Neural cell (in vitro differentiated cells): ENCODE measurements around the gene DECR2. TPM values are rescaled to one million over a fixed set of nuclear protein-coding genes. Genes with fewer than 3 reads are reported as not detected.
A peak's percentile ranks its signal among the peaks of the same experiment; 100 is the strongest.

Experiments
- H2AFZ ChIP-seq: fragments of 200-600, 300-800 bp; sonication (generic), shearing (Covaris generic); 2 replicates; pipeline ENCODE4 v1.6.0; 2014; ENCODE audit warnings: low read depth, mild to moderate bottlenecking, antibody characterized with exemption, low read length, moderate library complexity
- H3F3A ChIP-seq: fragments of 200-600 bp; shearing (Covaris generic); 2 replicates; pipeline ENCODE4 v1.6.1; 2016; ENCODE audit warnings: mild to moderate bottlenecking, moderate library complexity, mixed read lengths, antibody characterized with exemption, low read length; ENCODE audit not compliant: insufficient read depth, poor library complexity, severe bottlenecking
- H3K27ac ChIP-seq: fragments of 200-600, 300-800 bp; sonication (generic), shearing (Covaris generic); 2 replicates; pipeline ENCODE4 v1.5.1; 2014; ENCODE audit warnings: mild to moderate bottlenecking, low read length, moderate library complexity
- H3K27me3 ChIP-seq: fragments of 300-800, 200-600 bp; sonication (generic), shearing (Covaris generic); 2 replicates; pipeline ENCODE4 v1.6.0; 2014; ENCODE audit warnings: mild to moderate bottlenecking, low read depth, low read length, moderate library complexity; ENCODE audit not compliant: insufficient read depth
- H3K36me3 ChIP-seq: fragments of 300-800, 200-600 bp; sonication (generic), shearing (Covaris generic); 2 replicates; pipeline ENCODE4 v1.5.1; 2014; ENCODE audit warnings: mild to moderate bottlenecking, antibody characterized with exemption, low read length, moderate library complexity; ENCODE audit not compliant: insufficient read depth
- H3K4me2 ChIP-seq: fragments of 300-800, 200-600 bp; sonication (generic), shearing (Covaris generic); 2 replicates; pipeline ENCODE4 v1.6.0; 2014; ENCODE audit warnings: mild to moderate bottlenecking, low read length
- H3K4me3 ChIP-seq: fragments of 300-800, 200-600 bp; sonication (generic), shearing (Covaris generic); 2 replicates; pipeline ENCODE4 v1.5.1; 2014; ENCODE audit warnings: mild to moderate bottlenecking, low read length, moderate library complexity
- H3K79me2 ChIP-seq: fragments of 200-600 bp; shearing (Covaris generic); replicated peaks from 2 replicates; pipeline ENCODE4 v1.6.0; 2014; ENCODE audit warnings: mild to moderate bottlenecking, low read length, moderate library complexity; ENCODE audit not compliant: insufficient read depth
- H3K9ac ChIP-seq: fragments of 300-800, 200-600 bp; sonication (generic), shearing (Covaris generic); 2 replicates; pipeline ENCODE4 v1.6.1; 2016; ENCODE audit warnings: mild to moderate bottlenecking, low read length, mixed read lengths
- H3K9me2 ChIP-seq: fragments of 200-600 bp; shearing (Covaris generic); 2 replicates; pipeline ENCODE4 v1.6.1; 2016; ENCODE audit warnings: mild to moderate bottlenecking, low read length, mixed read lengths; ENCODE audit not compliant: insufficient read depth
- H3K9me3 ChIP-seq: fragments of 200-600, 300-800 bp; sonication (generic), shearing (Covaris generic); 2 replicates; pipeline ENCODE4 v1.6.1; 2016; ENCODE audit warnings: mild to moderate bottlenecking, mixed run types, low read length, moderate library complexity, mixed read lengths
- H4K20me1 ChIP-seq: fragments of 200-600 bp; shearing (Covaris generic); 2 replicates; pipeline ENCODE4 v1.6.1; 2016; ENCODE audit warnings: mild to moderate bottlenecking, mixed run types; ENCODE audit not compliant: insufficient read depth
- EP300 ChIP-seq: fragments of 450-650 bp; conservative IDR thresholded peaks from 2 replicates; pipeline ENCODE4 v1.6.1; 2014; ENCODE audit warnings: antibody characterized with exemption, mild to moderate bottlenecking, moderate library complexity; ENCODE audit not compliant: poor library complexity, severe bottlenecking
- EZH2 ChIP-seq: fragments of 200-600, 300-800 bp; shearing (Covaris generic), sonication (generic); IDR thresholded peaks from 2 replicates; pipeline ENCODE4 v1.6.1; 2014; ENCODE audit warnings: antibody characterized with exemption, low read length, borderline replicate concordance, mild to moderate bottlenecking; ENCODE audit not compliant: insufficient read depth, poor library complexity, severe bottlenecking
- MXI1 ChIP-seq: fragments of 450-650 bp; conservative IDR thresholded peaks from 2 replicates; pipeline ENCODE4 v1.6.1; 2014; ENCODE audit warnings: antibody characterized with exemption, mild to moderate bottlenecking; ENCODE audit not compliant: poor library complexity, severe bottlenecking
- POLR2AphosphoS5 ChIP-seq: IDR thresholded peaks from 2 replicates; pipeline ENCODE4 v1.6.1; 2012
- RAD21 ChIP-seq: fragments of 450-650 bp; conservative IDR thresholded peaks from 2 replicates; pipeline ENCODE4 v1.6.1; 2014; ENCODE audit warnings: antibody characterized with exemption, mild to moderate bottlenecking, moderate library complexity
- SMC3 ChIP-seq: fragments of 450-650 bp; conservative IDR thresholded peaks from 2 replicates; pipeline ENCODE4 v1.6.1; 2014; ENCODE audit warnings: antibody characterized with exemption, mild to moderate bottlenecking, moderate library complexity; ENCODE audit not compliant: poor library complexity
- TAF1 ChIP-seq: IDR thresholded peaks from 2 replicates; pipeline ENCODE4 v1.6.1; 2012; ENCODE audit warnings: low read depth
- polyA plus RNA-seq: library from polyadenylated mRNA; depleted of rRNA; stranded (reverse); fragments of >200 nt; gene quantifications from 2 replicates; pipeline ENCODE4 v1.2.3, GENCODE V29; 2014
- TF ChIP-seq, protein P1 (sequence below): fragments of 450-650 bp; IDR thresholded peaks from 2 replicates; pipeline ENCODE4 v1.5.1; 2014; ENCODE audit warnings: antibody characterized with exemption, mild to moderate bottlenecking, moderate library complexity; ENCODE audit not compliant: poor library complexity, severe bottlenecking
- TF ChIP-seq, protein P2 (sequence below): IDR thresholded peaks from 2 replicates; pipeline ENCODE4 v1.6.1; 2012; ENCODE audit warnings: borderline replicate concordance

DECR2 gene
- polyA plus RNA-seq, 1 donor from 2014 or later = 58.8 TPM

- H3K9ac ChIP-seq = peak within 1 kb of the TSS; percentile 65
- peak within 1 kb of the TSS; percentile 36 for H3K27ac ChIP-seq
- no peaks in the 10 kb centered on the region for H3F3A ChIP-seq
- H3K27me3 ChIP-seq = no peaks in the 10 kb centered on the region
- H2AFZ ChIP-seq = no peak within 1 kb of the TSS
- H3K9me2 ChIP-seq = no peaks in the 10 kb centered on the region
- H4K20me1 ChIP-seq = no peaks in the 10 kb centered on the region
- no peak for TF ChIP-seq EP300
- TF ChIP-seq POLR2AphosphoS5 = peak; percentile 2
- TF ChIP-seq EZH2 = no peak
- no peak for TF ChIP-seq SMC3
- TF ChIP-seq RAD21 = no peak
- TF ChIP-seq, protein P1, sequence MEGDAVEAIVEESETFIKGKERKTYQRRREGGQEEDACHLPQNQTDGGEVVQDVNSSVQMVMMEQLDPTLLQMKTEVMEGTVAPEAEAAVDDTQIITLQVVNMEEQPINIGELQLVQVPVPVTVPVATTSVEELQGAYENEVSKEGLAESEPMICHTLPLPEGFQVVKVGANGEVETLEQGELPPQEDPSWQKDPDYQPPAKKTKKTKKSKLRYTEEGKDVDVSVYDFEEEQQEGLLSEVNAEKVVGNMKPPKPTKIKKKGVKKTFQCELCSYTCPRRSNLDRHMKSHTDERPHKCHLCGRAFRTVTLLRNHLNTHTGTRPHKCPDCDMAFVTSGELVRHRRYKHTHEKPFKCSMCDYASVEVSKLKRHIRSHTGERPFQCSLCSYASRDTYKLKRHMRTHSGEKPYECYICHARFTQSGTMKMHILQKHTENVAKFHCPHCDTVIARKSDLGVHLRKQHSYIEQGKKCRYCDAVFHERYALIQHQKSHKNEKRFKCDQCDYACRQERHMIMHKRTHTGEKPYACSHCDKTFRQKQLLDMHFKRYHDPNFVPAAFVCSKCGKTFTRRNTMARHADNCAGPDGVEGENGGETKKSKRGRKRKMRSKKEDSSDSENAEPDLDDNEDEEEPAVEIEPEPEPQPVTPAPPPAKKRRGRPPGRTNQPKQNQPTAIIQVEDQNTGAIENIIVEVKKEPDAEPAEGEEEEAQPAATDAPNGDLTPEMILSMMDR = no peak
- TF ChIP-seq, protein P2, sequence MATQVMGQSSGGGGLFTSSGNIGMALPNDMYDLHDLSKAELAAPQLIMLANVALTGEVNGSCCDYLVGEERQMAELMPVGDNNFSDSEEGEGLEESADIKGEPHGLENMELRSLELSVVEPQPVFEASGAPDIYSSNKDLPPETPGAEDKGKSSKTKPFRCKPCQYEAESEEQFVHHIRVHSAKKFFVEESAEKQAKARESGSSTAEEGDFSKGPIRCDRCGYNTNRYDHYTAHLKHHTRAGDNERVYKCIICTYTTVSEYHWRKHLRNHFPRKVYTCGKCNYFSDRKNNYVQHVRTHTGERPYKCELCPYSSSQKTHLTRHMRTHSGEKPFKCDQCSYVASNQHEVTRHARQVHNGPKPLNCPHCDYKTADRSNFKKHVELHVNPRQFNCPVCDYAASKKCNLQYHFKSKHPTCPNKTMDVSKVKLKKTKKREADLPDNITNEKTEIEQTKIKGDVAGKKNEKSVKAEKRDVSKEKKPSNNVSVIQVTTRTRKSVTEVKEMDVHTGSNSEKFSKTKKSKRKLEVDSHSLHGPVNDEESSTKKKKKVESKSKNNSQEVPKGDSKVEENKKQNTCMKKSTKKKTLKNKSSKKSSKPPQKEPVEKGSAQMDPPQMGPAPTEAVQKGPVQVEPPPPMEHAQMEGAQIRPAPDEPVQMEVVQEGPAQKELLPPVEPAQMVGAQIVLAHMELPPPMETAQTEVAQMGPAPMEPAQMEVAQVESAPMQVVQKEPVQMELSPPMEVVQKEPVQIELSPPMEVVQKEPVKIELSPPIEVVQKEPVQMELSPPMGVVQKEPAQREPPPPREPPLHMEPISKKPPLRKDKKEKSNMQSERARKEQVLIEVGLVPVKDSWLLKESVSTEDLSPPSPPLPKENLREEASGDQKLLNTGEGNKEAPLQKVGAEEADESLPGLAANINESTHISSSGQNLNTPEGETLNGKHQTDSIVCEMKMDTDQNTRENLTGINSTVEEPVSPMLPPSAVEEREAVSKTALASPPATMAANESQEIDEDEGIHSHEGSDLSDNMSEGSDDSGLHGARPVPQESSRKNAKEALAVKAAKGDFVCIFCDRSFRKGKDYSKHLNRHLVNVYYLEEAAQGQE = no peak
- peak; percentile 57 for TF ChIP-seq MXI1
- TF ChIP-seq TAF1 = no peak
- no peaks in the 10 kb centered on the region for H3K9me3 ChIP-seq
- H3K79me2 ChIP-seq = no peaks in the 10 kb centered on the region
- H3K4me3 ChIP-seq = peak within 1 kb of the TSS; percentile 62
- no peak within 1 kb of the TSS for H3K4me2 ChIP-seq
- no peaks in the 10 kb centered on the region for H3K36me3 ChIP-seq
Observed at GRCh38 chr16:397135-397661, 4.5 kb upstream of the DECR2 start, which contains the start of gene NME4. Gene NME4, plus strand, starts transcription at chr16:397199. Its CDS starts 24 bp downstream, at chr16:397223.

GRCh38 chr16:397736-398332, 3.9 kb upstream of the DECR2 start:
- Histone ChIP-seq H3K4me2 (no peak overlapping the region), H3K9ac (no peak overlapping the region)

More at GRCh38 chr16:397736-398332, 3.9 kb upstream of the DECR2 start:
- H3K4me3 ChIP-seq = peak overlapping the region; percentile 33
- H3K9me3 ChIP-seq = no peaks in the 10 kb centered on the region
- no peaks in the 10 kb centered on the region for H4K20me1 ChIP-seq
- TF ChIP-seq POLR2AphosphoS5 (no peak), EP300 (no peak), SMC3 (no peak), TAF1 (no peak), EZH2 (no peak), RAD21 (no peak), MXI1 (no peak)
- TF ChIP-seq, protein P1 = no peak
- TF ChIP-seq, protein P2 = no peak
- H2AFZ ChIP-seq = no peak overlapping the region
- H3K79me2 ChIP-seq = no peaks in the 10 kb centered on the region
- no peaks in the 10 kb centered on the region for H3K27me3 ChIP-seq
- no peaks in the 10 kb centered on the region for H3K9me2 ChIP-seq
- no peak overlapping the region for H3K27ac ChIP-seq
- H3K36me3 ChIP-seq = no peaks in the 10 kb centered on the region
- no peaks in the 10 kb centered on the region for H3F3A ChIP-seq
